GM12892 (cell line): Measurements from ENCODE around the gene ITGA7.

Source experiments
- POLR2A ChIP-seq: IDR thresholded peaks from 2 replicates; pipeline ENCODE4 v1.6.1; 2011; ENCODE audit warnings: low read depth, low read length, control low read depth
- POLR2AphosphoS5 ChIP-seq: IDR thresholded peaks from 2 replicates; pipeline ENCODE4 v1.6.1; 2011; ENCODE audit warnings: low read depth, low read length, control low read depth

- TF ChIP-seq POLR2AphosphoS5 (no peak), POLR2A (no peak)
These were observed 41.2 kb downstream of the ITGA7 start for GRCh38 chr12:55666508-55666907.
